ENCODE measurements around the gene NXPH4.

Gene NXPH4

GRCh38 chr12:57180321-57180989, 36.1 kb upstream of the NXPH4 start:
- Histone ChIP-seq H3K27ac (no peak overlapping the region), H3K4me3 (no peak overlapping the region), H3K36me3 (ENCODE audit: insufficient read depth, low read length) (peaks cover 20% of the 10 kb centered on the region), H3K9ac (ENCODE audit: insufficient read length) (no peak overlapping the region), H3K9me3 (ENCODE audit: low read depth, low read length) (no peaks in the 10 kb centered on the region)
- no peak for DNase-seq (ENCODE audit: low read depth, low spot score)
- TF ChIP-seq EZH2 (IDR thresholded peaks at IDR 0.05), result no peak
- TF ChIP-seq POLR2AphosphoS5 (IDR thresholded peaks at IDR 0.05; ENCODE audit: borderline replicate concordance, low read depth, low read length), result no peak
- no peak for TF ChIP-seq FOXP2 (optimal IDR thresholded peaks at IDR 0.05; ENCODE audit: control extremely low read depth, extremely low read length, insufficient read depth)

- Histone ChIP-seq H3K27ac (no peak overlapping the region), H3K36me3 (ENCODE audit: insufficient read depth, low read length) (peaks cover 20% of the 10 kb centered on the region), H3K9me3 (ENCODE audit: low read depth, low read length) (no peaks in the 10 kb centered on the region), H3K4me3 (no peak overlapping the region), H3K9ac (ENCODE audit: insufficient read length) (no peak overlapping the region)
- TF ChIP-seq EZH2 (IDR thresholded peaks at IDR 0.05), result no peak
- no peak for TF ChIP-seq FOXP2 (optimal IDR thresholded peaks at IDR 0.05; ENCODE audit: control extremely low read depth, extremely low read length, insufficient read depth)
- no peak for TF ChIP-seq POLR2AphosphoS5 (IDR thresholded peaks at IDR 0.05; ENCODE audit: borderline replicate concordance, low read depth, low read length)
- DNase-seq (ENCODE audit: low read depth, low spot score), result no peak
These were observed 35.5 kb upstream of the NXPH4 start for GRCh38 chr12:57181072-57181471.

GRCh38 chr12:57181561-57182155, 34.9 kb upstream of the NXPH4 start:
- Histone ChIP-seq H3K9me3 (ENCODE audit: low read depth, low read length) (no peaks in the 10 kb centered on the region), H3K4me3 (no peak overlapping the region), H3K36me3 (ENCODE audit: insufficient read depth, low read length) (peaks cover 22% of the 10 kb centered on the region; the same call in 1 of the 2 replicates), H3K27ac (no peak overlapping the region), H3K9ac (ENCODE audit: insufficient read length) (no peak overlapping the region)
- DNase-seq (ENCODE audit: low read depth, low spot score), result no peak
- TF ChIP-seq POLR2AphosphoS5 (IDR thresholded peaks at IDR 0.05; ENCODE audit: borderline replicate concordance, low read depth, low read length), result no peak

- no peaks in the 10 kb centered on the region for H3K9me3 ChIP-seq (ENCODE audit: low read depth, low read length)
- peak; percentile 12 for DNase-seq (ENCODE audit: low read depth, low spot score)
- no peak overlapping the region for H3K4me3 ChIP-seq
- H3K9ac ChIP-seq (ENCODE audit: insufficient read length), result no peak overlapping the region
- TF ChIP-seq POLR2AphosphoS5 (IDR thresholded peaks at IDR 0.05; ENCODE audit: borderline replicate concordance, low read depth, low read length) (no peak), EZH2 (IDR thresholded peaks at IDR 0.05) (no peak), FOXP2 (optimal IDR thresholded peaks at IDR 0.05; ENCODE audit: control extremely low read depth, extremely low read length, insufficient read depth) (no peak)
- no peak overlapping the region for H3K27ac ChIP-seq
- peaks cover 24% of the 10 kb centered on the region; the same call in 1 of the 2 replicates for H3K36me3 ChIP-seq (ENCODE audit: insufficient read depth, low read length)
These were observed 33.5 kb upstream of the NXPH4 start for GRCh38 chr12:57182918-57183575.

- TF ChIP-seq EZH2 (IDR thresholded peaks at IDR 0.05) (no peak), FOXP2 (optimal IDR thresholded peaks at IDR 0.05; ENCODE audit: control extremely low read depth, extremely low read length, insufficient read depth) (no peak), POLR2AphosphoS5 (IDR thresholded peaks at IDR 0.05; ENCODE audit: borderline replicate concordance, low read depth, low read length) (no peak)
- Histone ChIP-seq H3K36me3 (ENCODE audit: insufficient read depth, low read length) (peaks cover 23% of the 10 kb centered on the region; the same call in 1 of the 2 replicates), H3K9ac (ENCODE audit: insufficient read length) (no peak overlapping the region), H3K9me3 (ENCODE audit: low read depth, low read length) (no peaks in the 10 kb centered on the region), H3K27ac (no peak overlapping the region), H3K4me3 (no peak overlapping the region)
- DNase-seq (ENCODE audit: low read depth, low spot score), result no peak
These were observed 32.5 kb upstream of the NXPH4 start for GRCh38 chr12:57183939-57184725.

- H3K9me3 ChIP-seq (ENCODE audit: low read depth, low read length), result no peaks in the 10 kb centered on the region
- TF ChIP-seq EZH2 (IDR thresholded peaks at IDR 0.05) (no peak), POLR2AphosphoS5 (IDR thresholded peaks at IDR 0.05; ENCODE audit: borderline replicate concordance, low read depth, low read length) (no peak), FOXP2 (optimal IDR thresholded peaks at IDR 0.05; ENCODE audit: control extremely low read depth, extremely low read length, insufficient read depth) (no peak)
- peaks cover 17% of the 10 kb centered on the region; the same call in 1 of the 2 replicates for H3K36me3 ChIP-seq (ENCODE audit: insufficient read depth, low read length)
- no peak overlapping the region for H3K4me3 ChIP-seq
- DNase-seq (ENCODE audit: low read depth, low spot score), result no peak
- no peak overlapping the region for H3K9ac ChIP-seq (ENCODE audit: insufficient read length)
- H3K27ac ChIP-seq, result no peak overlapping the region
These were observed 31.2 kb upstream of the NXPH4 start for GRCh38 chr12:57185403-57185802.

- TF ChIP-seq FOXP2 (optimal IDR thresholded peaks at IDR 0.05; ENCODE audit: control extremely low read depth, extremely low read length, insufficient read depth), result no peak
- TF ChIP-seq EZH2 (IDR thresholded peaks at IDR 0.05), result no peak
- no peak for TF ChIP-seq POLR2AphosphoS5 (IDR thresholded peaks at IDR 0.05; ENCODE audit: borderline replicate concordance, low read depth, low read length)
- Histone ChIP-seq H3K4me3 (no peak overlapping the region), H3K9ac (ENCODE audit: insufficient read length) (no peak overlapping the region), H3K27ac (no peak overlapping the region), H3K9me3 (ENCODE audit: low read depth, low read length) (no peaks in the 10 kb centered on the region), H3K36me3 (ENCODE audit: insufficient read depth, low read length) (peaks cover 20% of the 10 kb centered on the region; the same call in 1 of the 2 replicates)
- DNase-seq (ENCODE audit: low read depth, low spot score), result no peak
These were observed 30.6 kb upstream of the NXPH4 start for GRCh38 chr12:57185906-57186508.

Measured in SK-N-MC (cell line).